Measurements from ENCODE around the gene HPSE2.

Gene HPSE2

GRCh38 chr10:98831391-98831790, 404.3 kb downstream of the HPSE2 start:
- no peaks in the 10 kb centered on the region for H3K36me3 Mint-ChIP-seq
- no peaks in the 10 kb centered on the region for H3K4me1 Mint-ChIP-seq
- no peak overlapping the region for H3K4me3 Mint-ChIP-seq
- peaks cover 10% of the 10 kb centered on the region for H3K27me3 Mint-ChIP-seq
- no peak overlapping the region for H3K27ac Mint-ChIP-seq
- peaks cover 3% of the 10 kb centered on the region for H3K9me3 Mint-ChIP-seq
- no peak for ATAC-seq

- H3K27ac Mint-ChIP-seq: no peak overlapping the region
- no peak for ATAC-seq
- peaks cover 3% of the 10 kb centered on the region for H3K9me3 Mint-ChIP-seq
- no peaks in the 10 kb centered on the region for H3K36me3 Mint-ChIP-seq
- H3K4me3 Mint-ChIP-seq: no peak overlapping the region
- peaks cover 23% of the 10 kb centered on the region for H3K27me3 Mint-ChIP-seq
- H3K4me1 Mint-ChIP-seq: no peaks in the 10 kb centered on the region
These were observed 409.9 kb downstream of the HPSE2 start for GRCh38 chr10:98825741-98826140.

- H3K36me3 Mint-ChIP-seq: no peaks in the 10 kb centered on the region
- peaks cover 21% of the 10 kb centered on the region for H3K27me3 Mint-ChIP-seq
- H3K4me3 Mint-ChIP-seq: no peak overlapping the region
- H3K4me1 Mint-ChIP-seq: no peaks in the 10 kb centered on the region
- no peaks in the 10 kb centered on the region for H3K9me3 Mint-ChIP-seq
- no peak overlapping the region for H3K27ac Mint-ChIP-seq
- ATAC-seq: no peak
These were observed 418.3 kb downstream of the HPSE2 start for GRCh38 chr10:98817396-98817795.

- H3K9me3 Mint-ChIP-seq: no peaks in the 10 kb centered on the region
- ATAC-seq: no peak
- peaks cover 11% of the 10 kb centered on the region for H3K27me3 Mint-ChIP-seq
- no peaks in the 10 kb centered on the region for H3K36me3 Mint-ChIP-seq
- H3K4me3 Mint-ChIP-seq: no peak overlapping the region
- no peak overlapping the region for H3K27ac Mint-ChIP-seq
- no peaks in the 10 kb centered on the region for H3K4me1 Mint-ChIP-seq
These were observed 420.4 kb downstream of the HPSE2 start for GRCh38 chr10:98815039-98815885.

GRCh38 chr10:98814470-98814869, 421.2 kb downstream of the HPSE2 start:
- H3K4me3 Mint-ChIP-seq: no peak overlapping the region
- H3K9me3 Mint-ChIP-seq: no peaks in the 10 kb centered on the region
- no peak overlapping the region for H3K27ac Mint-ChIP-seq
- H3K27me3 Mint-ChIP-seq: peaks cover 8% of the 10 kb centered on the region
- ATAC-seq: no peak
- H3K36me3 Mint-ChIP-seq: no peaks in the 10 kb centered on the region
- H3K4me1 Mint-ChIP-seq: no peaks in the 10 kb centered on the region

GRCh38 chr10:98808282-98808892, 427.3 kb downstream of the HPSE2 start:
- no peak for ATAC-seq
- H3K36me3 Mint-ChIP-seq: no peaks in the 10 kb centered on the region
- H3K9me3 Mint-ChIP-seq: no peaks in the 10 kb centered on the region
- peaks cover 8% of the 10 kb centered on the region for H3K27me3 Mint-ChIP-seq
- H3K4me1 Mint-ChIP-seq: no peaks in the 10 kb centered on the region
- no peak overlapping the region for H3K27ac Mint-ChIP-seq
- H3K4me3 Mint-ChIP-seq: no peak overlapping the region

GRCh38 chr10:98800263-98800662, 435.4 kb downstream of the HPSE2 start:
- Mint-ChIP-seq H3K4me1 (no peaks in the 10 kb centered on the region), H3K27ac (no peak overlapping the region), H3K27me3 (peaks cover 38% of the 10 kb centered on the region), H3K9me3 (peaks cover 5% of the 10 kb centered on the region), H3K4me3 (no peak overlapping the region), H3K36me3 (no peaks in the 10 kb centered on the region)
- ATAC-seq: no peak

- no peaks in the 10 kb centered on the region for H3K4me1 Mint-ChIP-seq
- H3K27ac Mint-ChIP-seq: no peak overlapping the region
- no peak for ATAC-seq
- H3K36me3 Mint-ChIP-seq: no peaks in the 10 kb centered on the region
- peaks cover 38% of the 10 kb centered on the region for H3K27me3 Mint-ChIP-seq
- no peak overlapping the region for H3K4me3 Mint-ChIP-seq
- peaks cover 5% of the 10 kb centered on the region for H3K9me3 Mint-ChIP-seq
These were observed 440.2 kb downstream of the HPSE2 start for GRCh38 chr10:98795467-98795866.

GRCh38 chr10:98790817-98791216, 444.8 kb downstream of the HPSE2 start:
- Mint-ChIP-seq H3K27ac (no peak overlapping the region), H3K36me3 (no peaks in the 10 kb centered on the region), H3K27me3 (peaks cover 14% of the 10 kb centered on the region), H3K4me3 (no peak overlapping the region), H3K9me3 (no peaks in the 10 kb centered on the region), H3K4me1 (no peaks in the 10 kb centered on the region)
- ATAC-seq: no peak

GRCh38 chr10:98778277-98778759, 457.3 kb downstream of the HPSE2 start:
- Mint-ChIP-seq H3K36me3 (no peaks in the 10 kb centered on the region), H3K4me1 (peaks cover 11% of the 10 kb centered on the region), H3K27ac (no peak overlapping the region), H3K4me3 (no peak overlapping the region), H3K27me3 (no peaks in the 10 kb centered on the region), H3K9me3 (no peaks in the 10 kb centered on the region)
- ATAC-seq: peak; percentile 24

- H3K4me3 Mint-ChIP-seq: no peak overlapping the region
- peaks cover 8% of the 10 kb centered on the region for H3K4me1 Mint-ChIP-seq
- no peaks in the 10 kb centered on the region for H3K9me3 Mint-ChIP-seq
- no peaks in the 10 kb centered on the region for H3K36me3 Mint-ChIP-seq
- no peak overlapping the region for H3K27ac Mint-ChIP-seq
- peaks cover 50% of the 10 kb centered on the region for H3K27me3 Mint-ChIP-seq
- ATAC-seq: no peak
These were observed 477.2 kb downstream of the HPSE2 start for GRCh38 chr10:98758463-98758862.

- Mint-ChIP-seq H3K4me3 (no peak overlapping the region), H3K27ac (no peak overlapping the region), H3K36me3 (no peaks in the 10 kb centered on the region), H3K9me3 (no peaks in the 10 kb centered on the region), H3K27me3 (peaks cover 8% of the 10 kb centered on the region), H3K4me1 (no peaks in the 10 kb centered on the region)
- no peak for ATAC-seq
These were observed 487.4 kb downstream of the HPSE2 start for GRCh38 chr10:98748298-98748697.

GRCh38 chr10:98745645-98746044, 490.0 kb downstream of the HPSE2 start:
- no peaks in the 10 kb centered on the region for H3K36me3 Mint-ChIP-seq
- no peaks in the 10 kb centered on the region for H3K4me1 Mint-ChIP-seq
- H3K9me3 Mint-ChIP-seq: no peaks in the 10 kb centered on the region
- no peak overlapping the region for H3K27ac Mint-ChIP-seq
- H3K27me3 Mint-ChIP-seq: peaks cover 17% of the 10 kb centered on the region
- ATAC-seq: no peak
- no peak overlapping the region for H3K4me3 Mint-ChIP-seq

GRCh38 chr10:98720551-98720950, 515.1 kb downstream of the HPSE2 start:
- Mint-ChIP-seq H3K36me3 (no peaks in the 10 kb centered on the region), H3K27me3 (peaks cover 29% of the 10 kb centered on the region), H3K9me3 (no peaks in the 10 kb centered on the region), H3K27ac (no peak overlapping the region), H3K4me1 (no peaks in the 10 kb centered on the region), H3K4me3 (no peak overlapping the region)
- ATAC-seq: no peak

- no peak for ATAC-seq
- no peaks in the 10 kb centered on the region for H3K4me1 Mint-ChIP-seq
- H3K4me3 Mint-ChIP-seq: no peak overlapping the region
- H3K36me3 Mint-ChIP-seq: no peaks in the 10 kb centered on the region
- no peaks in the 10 kb centered on the region for H3K9me3 Mint-ChIP-seq
- H3K27ac Mint-ChIP-seq: no peak overlapping the region
- H3K27me3 Mint-ChIP-seq: peaks cover 6% of the 10 kb centered on the region
These were observed 522.1 kb downstream of the HPSE2 start for GRCh38 chr10:98713586-98713985.

GRCh38 chr10:98696516-98696915, 539.1 kb downstream of the HPSE2 start:
- Mint-ChIP-seq H3K27ac (no peak overlapping the region), H3K36me3 (no peaks in the 10 kb centered on the region), H3K9me3 (no peaks in the 10 kb centered on the region), H3K4me1 (no peaks in the 10 kb centered on the region), H3K4me3 (no peak overlapping the region), H3K27me3 (peaks cover 52% of the 10 kb centered on the region)
- no peak for ATAC-seq
